PFSK-1 (cell line): ENCODE measurements around the gene ANO4.

ENCODE experiments used
- FOXP2 ChIP-seq: optimal IDR thresholded peaks from 2 replicates; pipeline ENCODE3; 2011; ENCODE audit warnings: borderline replicate concordance, control low read depth, inconsistent platforms; ENCODE audit not compliant: insufficient read depth; ENCODE audit errors: extremely low read length, extremely low read depth
- POLR2AphosphoS5 ChIP-seq: IDR thresholded peaks from 2 replicates; pipeline ENCODE4 v1.6.1; 2012; ENCODE audit warnings: low read depth, mild to moderate bottlenecking, control low read depth, low read length, moderate library complexity
- SIN3A ChIP-seq: IDR thresholded peaks from 2 replicates; pipeline ENCODE4 v1.6.1; 2012; ENCODE audit warnings: mild to moderate bottlenecking, low read length, moderate library complexity, borderline replicate concordance; ENCODE audit not compliant: insufficient read depth
- TAF1 ChIP-seq: IDR thresholded peaks from 2 replicates; pipeline ENCODE4 v1.6.1; 2012; ENCODE audit warnings: low read length, control low read depth, borderline replicate concordance; ENCODE audit not compliant: insufficient read depth
- TF ChIP-seq, protein P1 (sequence below), 2 experiments: IDR thresholded peaks; 2 replicates each; pipeline versions ENCODE4 v1.6.1 to v1.8.0; 2011 to 2012; ENCODE audit warnings: low read depth in 2 of 2, low read length in 2 of 2, control low read depth in 1 of 2, inconsistent platforms in 1 of 2, mild to moderate bottlenecking in 1 of 2, moderate library complexity in 1 of 2; ENCODE audit not compliant: insufficient read depth in 1 of 2

Gene ANO4

GRCh38 chr12:100789146-100789545 is 5.4 kb upstream of the ANO4 start:
- TF ChIP-seq FOXP2 (no peak), POLR2AphosphoS5 (no peak), SIN3A (no peak)
- TF ChIP-seq, protein P1, sequence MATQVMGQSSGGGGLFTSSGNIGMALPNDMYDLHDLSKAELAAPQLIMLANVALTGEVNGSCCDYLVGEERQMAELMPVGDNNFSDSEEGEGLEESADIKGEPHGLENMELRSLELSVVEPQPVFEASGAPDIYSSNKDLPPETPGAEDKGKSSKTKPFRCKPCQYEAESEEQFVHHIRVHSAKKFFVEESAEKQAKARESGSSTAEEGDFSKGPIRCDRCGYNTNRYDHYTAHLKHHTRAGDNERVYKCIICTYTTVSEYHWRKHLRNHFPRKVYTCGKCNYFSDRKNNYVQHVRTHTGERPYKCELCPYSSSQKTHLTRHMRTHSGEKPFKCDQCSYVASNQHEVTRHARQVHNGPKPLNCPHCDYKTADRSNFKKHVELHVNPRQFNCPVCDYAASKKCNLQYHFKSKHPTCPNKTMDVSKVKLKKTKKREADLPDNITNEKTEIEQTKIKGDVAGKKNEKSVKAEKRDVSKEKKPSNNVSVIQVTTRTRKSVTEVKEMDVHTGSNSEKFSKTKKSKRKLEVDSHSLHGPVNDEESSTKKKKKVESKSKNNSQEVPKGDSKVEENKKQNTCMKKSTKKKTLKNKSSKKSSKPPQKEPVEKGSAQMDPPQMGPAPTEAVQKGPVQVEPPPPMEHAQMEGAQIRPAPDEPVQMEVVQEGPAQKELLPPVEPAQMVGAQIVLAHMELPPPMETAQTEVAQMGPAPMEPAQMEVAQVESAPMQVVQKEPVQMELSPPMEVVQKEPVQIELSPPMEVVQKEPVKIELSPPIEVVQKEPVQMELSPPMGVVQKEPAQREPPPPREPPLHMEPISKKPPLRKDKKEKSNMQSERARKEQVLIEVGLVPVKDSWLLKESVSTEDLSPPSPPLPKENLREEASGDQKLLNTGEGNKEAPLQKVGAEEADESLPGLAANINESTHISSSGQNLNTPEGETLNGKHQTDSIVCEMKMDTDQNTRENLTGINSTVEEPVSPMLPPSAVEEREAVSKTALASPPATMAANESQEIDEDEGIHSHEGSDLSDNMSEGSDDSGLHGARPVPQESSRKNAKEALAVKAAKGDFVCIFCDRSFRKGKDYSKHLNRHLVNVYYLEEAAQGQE (IDR thresholded peaks at IDR 0.05; ENCODE audit: insufficient read depth in 1 of 2, low read depth in 2 of 2, low read length in 2 of 2), result no peak

DNA sequence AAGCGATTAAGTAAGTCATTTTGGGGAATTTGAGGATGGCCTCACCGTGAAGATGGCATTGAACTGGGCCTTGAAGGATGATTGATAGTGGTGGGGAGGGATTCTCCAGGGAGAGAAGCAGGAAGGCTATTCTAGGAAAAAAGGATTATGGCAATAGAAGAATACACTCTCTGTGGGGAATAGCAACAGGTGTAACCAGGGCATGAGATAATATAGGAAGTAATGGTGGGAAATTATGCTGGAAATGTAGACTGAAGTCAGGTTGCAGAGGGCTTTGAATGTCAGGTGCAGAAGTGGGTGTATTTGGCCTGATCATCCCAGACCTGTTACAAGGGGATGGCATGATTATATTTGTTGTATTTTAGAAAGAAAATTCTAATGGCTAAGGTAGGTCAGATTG is 4.6 kb upstream of the ANO4 start:
- TF ChIP-seq TAF1 (no peak), SIN3A (no peak), POLR2AphosphoS5 (no peak), FOXP2 (no peak)
- TF ChIP-seq, protein P1 (IDR thresholded peaks at IDR 0.05; ENCODE audit: insufficient read depth in 1 of 2, low read depth in 2 of 2, low read length in 2 of 2), result no peak

DNA sequence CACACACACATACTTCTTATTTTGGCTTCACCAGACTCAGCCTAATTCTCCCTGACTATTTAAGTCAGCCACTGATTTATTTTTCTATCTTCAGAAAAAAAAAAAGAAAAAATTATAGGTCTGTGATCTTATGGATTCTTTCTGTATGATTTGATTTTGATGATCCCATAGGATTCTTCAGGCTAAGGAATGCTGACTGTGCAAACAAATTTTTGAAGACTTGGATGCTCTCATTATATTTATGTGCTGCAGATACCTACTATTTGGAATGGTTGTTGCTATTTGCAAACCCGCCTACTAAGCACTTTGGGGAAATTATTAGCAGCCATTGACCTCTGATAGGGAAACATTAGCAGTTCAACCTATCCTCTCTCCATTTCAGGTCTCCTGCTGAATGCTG is 4.0 kb upstream of the ANO4 start:
- TF ChIP-seq POLR2AphosphoS5 (no peak), FOXP2 (no peak), SIN3A (no peak), TAF1 (no peak)
- TF ChIP-seq, protein P1 (IDR thresholded peaks at IDR 0.05; ENCODE audit: insufficient read depth in 1 of 2, low read depth in 2 of 2, low read length in 2 of 2), result no peak

DNA sequence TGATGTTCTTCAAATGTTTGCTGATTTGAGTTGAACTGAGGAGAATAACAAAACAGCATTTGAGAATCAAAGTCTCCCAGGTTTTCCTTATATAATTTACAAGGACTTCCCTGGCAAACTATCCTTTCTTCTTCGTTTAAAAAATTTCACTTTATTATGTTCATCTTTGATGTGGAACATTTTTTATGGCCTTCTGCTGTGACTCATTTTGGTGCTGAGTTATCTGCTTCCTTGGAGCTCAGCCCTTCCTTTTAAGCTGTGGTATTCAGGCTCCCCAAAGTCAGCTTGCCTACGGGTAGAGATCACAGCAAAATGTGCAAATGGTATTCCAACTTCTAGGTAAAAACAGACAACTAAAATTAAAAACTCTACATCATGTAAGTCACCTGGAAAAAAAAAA is 1.4 kb upstream of the ANO4 start:
- TF ChIP-seq FOXP2, result no peak
- TF ChIP-seq, protein P1 (IDR thresholded peaks at IDR 0.05; ENCODE audit: insufficient read depth in 1 of 2, low read depth in 2 of 2, low read length in 2 of 2), result no peak
- no peak for TF ChIP-seq POLR2AphosphoS5
- TF ChIP-seq TAF1, result no peak
- TF ChIP-seq SIN3A, result no peak

- TF ChIP-seq FOXP2 (no peak), TAF1 (no peak), SIN3A (no peak), POLR2AphosphoS5 (no peak)
- TF ChIP-seq, protein P1 (IDR thresholded peaks at IDR 0.05; ENCODE audit: insufficient read depth in 1 of 2, low read depth in 2 of 2, low read length in 2 of 2), result no peak
Observed at GRCh38 chr12:100795174-100795799, 711 bp downstream of the ANO4 start.
